NCI-H146 treated with DMSO at 0.1 percent for 48 hours (cell line): ENCODE measurements around the gene PKP2.
"Not testable (repeated sequence)": the region's sequence is repeated elsewhere in the genome, so short reads cannot be mapped to it uniquely, and the experiment has no call there.

Source experiments
- DNase-seq: peaks from one replicate; lab custom pipeline; 2025; ENCODE audit not compliant: unreplicated experiment; lab: John Stamatoyannopoulos, UW

PKP2 gene

GRCh38 chr12:32864731-32865130, 31.8 kb downstream of the PKP2 start:
- DNase-seq: no peak

GRCh38 chr12:32863128-32863527, 33.4 kb downstream of the PKP2 start:
- no peak for DNase-seq

GRCh38 chr12:32861658-32862057, 34.9 kb downstream of the PKP2 start:
- DNase-seq: not testable (repeated sequence)

DNA sequence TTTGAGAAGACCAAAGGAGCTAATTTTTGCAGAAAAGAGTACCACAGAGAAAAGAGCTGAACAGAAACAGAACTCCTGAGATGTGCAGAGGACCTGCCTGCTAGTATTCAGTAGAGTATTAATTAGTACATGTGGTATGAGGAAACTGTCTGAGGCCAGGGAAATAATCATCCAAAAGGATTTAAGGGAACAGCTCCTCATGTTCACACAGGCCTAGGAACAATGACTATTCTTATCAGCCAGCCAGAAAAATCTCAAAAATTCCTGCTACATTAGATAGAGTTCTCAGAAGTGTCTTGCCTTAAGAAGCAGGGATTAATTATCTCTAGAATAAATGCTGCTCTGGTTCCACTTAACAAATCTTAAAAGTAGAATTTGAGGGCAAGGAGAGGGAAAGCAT, 36.4 kb downstream of the PKP2 start:
- no peak for DNase-seq

DNA sequence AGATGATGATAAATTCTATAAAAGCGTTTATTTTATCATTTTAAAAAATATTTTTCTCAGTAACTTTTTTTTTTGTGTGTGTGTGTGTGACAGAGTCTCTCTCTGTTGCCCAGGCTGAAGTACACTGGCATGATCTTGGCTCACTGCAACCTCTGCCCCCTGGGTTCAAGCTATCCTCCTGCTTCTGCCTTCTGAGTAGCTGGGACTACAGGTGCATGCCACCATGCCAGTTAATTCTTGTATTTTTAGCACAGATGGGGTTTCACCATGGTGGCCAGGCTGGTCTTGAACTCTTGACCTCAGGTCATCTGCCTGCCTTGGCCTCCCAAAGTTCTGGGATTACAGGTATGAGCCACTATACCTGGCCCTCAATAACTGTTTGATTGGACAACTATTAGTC, 37.2 kb downstream of the PKP2 start:
- no peak for DNase-seq

DNA sequence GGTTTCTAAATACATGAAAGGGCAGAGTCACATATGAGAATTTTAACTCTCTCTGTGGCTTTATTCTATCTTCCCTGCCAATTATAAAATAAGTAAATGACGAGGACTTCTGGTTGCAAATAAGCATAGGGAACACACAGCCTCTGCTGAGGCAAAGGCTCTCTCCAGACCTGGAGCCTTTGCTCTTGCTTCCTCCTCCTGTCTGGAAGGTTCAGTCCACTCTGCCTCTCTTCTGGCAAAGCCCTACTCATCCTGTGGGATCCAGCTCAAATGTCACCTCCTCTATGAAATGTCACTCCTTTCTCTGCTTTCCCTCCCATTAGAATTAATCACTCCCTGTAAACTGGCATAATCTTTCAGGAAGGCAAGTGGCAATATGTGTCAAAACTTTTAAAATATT, 41.9 kb downstream of the PKP2 start:
- no peak for DNase-seq

DNA sequence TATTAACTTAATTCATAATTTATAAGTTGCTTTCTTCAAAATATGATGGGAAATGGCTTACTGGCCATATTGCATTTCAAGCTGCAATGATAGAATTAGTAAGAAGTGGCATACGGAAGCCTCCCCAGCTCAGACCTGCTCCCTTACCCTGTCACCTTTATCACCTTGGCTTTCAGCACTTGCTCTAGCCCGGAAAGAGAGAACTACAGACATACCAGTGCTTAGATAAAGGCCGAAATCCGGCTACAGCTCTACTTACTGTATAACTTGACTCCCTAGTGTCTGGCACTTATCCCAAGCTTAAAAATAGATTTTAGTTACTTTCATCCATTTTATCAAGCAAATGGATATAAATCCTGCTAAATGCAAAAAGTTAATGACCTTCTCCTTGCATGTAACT, 42.5 kb downstream of the PKP2 start:
- no peak for DNase-seq

- no peak for DNase-seq
These were observed 49.3 kb downstream of the PKP2 start for GRCh38 chr12:32847287-32847686.

DNA sequence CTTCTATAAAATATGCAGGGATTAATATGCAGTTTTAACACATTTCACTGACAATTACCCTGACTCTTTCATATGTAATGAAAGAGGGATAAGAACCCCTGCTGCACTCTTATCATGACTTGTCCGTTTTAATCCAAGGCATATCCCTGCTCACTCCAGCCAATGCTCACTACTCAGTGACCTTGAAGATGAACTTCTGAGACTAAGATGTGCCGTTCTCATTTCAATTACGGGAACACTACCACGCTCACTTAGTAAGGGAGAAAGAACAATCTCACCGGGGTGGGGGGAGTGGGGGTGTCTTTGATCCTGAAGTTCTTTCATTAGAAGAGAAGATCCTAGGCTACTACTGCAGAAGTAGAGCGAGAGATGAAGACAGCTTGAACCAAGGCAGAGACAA, 50.5 kb downstream of the PKP2 start:
- no peak for DNase-seq

DNA sequence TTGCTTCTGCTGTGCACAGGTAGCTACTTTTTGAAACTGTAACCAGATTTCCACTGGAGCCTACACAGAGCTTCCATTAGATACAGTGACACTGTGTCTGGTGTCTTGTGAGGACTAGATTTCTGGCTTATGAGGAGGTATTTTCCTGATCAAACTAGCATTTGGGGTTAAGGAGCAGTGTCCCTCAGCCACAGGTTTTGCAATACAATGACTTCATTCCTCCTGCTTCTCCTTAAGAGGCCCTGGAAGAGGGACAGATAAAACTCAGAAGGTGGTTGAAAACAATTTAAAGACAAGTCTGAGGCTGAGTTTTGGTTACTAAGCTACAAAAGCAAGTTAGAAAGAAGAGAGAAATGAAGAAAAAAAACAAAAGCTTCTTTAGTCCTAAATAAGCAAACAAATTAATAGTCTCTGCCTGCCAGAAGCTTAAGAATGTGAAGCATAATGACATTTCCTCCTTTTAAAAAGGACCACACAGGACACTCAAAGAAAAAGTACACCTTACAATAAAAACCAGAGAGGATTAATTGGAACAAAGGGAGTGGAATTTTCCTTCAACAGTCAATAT, 53.0 kb downstream of the PKP2 start:
- DNase-seq: no peak

DNA sequence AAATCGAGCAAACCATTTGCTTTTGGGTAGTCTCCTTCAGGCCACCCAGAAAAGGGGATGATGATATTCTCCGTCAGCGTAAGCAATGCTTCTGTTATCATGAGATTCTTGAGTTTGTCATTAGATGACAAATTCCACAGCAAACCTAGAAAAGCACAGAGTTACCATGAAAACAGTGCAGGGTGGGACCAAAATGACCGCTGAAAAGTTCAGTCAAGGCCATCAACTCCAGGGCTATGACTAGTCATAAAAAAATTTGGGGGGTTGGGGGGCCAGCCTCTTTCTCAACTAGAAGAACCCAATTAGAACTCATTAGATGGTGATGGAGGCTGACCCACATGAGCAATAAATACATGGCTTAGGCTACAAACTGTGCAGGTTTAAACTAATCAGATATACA, 55.5 kb downstream of the PKP2 start:
- no peak for DNase-seq

DNA sequence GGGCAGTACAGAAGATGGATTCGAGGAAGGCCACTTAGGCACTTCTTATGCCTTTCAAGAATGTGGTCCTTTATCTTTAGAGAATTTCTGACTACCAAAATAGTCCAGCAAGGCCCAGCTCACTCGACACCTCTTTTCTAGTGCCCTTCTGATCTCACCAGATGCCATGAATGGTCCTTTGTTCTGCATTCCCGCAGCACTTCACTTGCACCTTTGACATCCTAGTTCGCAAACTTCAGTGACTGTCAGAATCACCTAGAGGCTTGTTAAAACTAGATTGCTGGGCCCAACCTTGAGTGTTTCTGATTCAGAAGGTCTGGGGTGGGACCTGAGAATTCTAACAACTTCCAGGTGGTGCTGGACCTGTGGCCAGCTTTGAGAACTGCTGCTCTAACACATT, 56.7 kb downstream of the PKP2 start:
- no peak for DNase-seq

- no peak for DNase-seq
These were observed 58.6 kb downstream of the PKP2 start for GRCh38 chr12:32837974-32838373.

- no peak for DNase-seq
These were observed 59.9 kb downstream of the PKP2 start for GRCh38 chr12:32836710-32837109.

DNA sequence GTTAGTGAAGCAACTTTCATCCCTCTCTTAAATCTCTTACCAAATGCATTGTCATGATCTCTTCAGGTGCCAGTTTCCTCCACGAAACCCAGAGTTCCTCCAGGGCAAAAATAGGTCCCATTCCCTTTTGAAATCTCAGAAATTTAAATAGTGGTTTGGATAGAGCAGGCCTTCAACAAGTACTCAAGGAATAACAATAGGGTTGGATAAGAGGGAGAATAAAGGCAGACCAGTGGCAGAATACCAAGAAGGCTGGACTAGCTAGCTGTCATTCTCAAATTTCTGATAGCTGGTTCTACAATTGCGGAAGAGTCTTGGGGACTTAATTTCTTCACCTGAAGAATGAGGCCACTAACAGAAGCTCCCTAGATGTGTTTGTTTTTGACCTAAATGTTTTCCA, 62.5 kb downstream of the PKP2 start:
- no peak for DNase-seq

DNA sequence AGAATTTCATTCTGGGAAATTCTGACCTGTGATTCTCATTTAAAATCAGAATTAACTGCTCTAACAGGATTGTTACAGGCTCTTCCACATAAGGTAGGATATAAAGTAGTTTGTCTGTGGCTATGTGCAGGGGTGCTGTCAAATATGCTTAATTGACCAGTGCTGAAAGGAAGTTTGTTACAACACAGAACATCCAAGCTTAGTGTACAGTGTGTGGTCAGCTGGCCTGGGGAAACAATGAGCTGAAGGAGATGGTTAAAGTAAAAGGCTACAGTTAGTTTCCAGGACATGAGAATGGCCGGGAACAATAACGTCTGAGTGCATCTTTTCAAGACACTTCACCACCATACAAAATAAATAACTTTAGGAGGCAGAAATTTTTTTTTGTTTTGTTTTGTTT, 68.0 kb downstream of the PKP2 start:
- no peak for DNase-seq

DNA sequence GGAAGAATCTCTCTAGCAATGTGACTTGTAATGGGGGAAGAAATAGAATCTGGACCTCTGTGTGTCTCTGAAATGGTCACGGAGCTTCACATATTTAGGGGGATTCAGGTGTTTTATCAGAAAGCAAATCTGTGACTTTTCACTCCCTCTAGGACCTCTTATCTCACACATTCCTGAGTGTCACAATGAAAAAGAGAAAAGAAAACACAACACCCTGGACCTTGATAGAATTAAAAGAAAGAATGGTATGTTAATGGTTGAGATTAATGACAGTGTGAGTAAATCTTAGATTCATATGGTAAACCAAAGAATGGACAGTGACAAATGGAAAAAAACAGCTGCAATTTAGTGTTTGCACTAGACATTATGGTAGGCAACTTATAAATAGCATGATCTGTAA, 68.5 kb downstream of the PKP2 start:
- DNase-seq: no peak

GRCh38 chr12:32826807-32827412, 69.7 kb downstream of the PKP2 start:
- no peak for DNase-seq

DNA sequence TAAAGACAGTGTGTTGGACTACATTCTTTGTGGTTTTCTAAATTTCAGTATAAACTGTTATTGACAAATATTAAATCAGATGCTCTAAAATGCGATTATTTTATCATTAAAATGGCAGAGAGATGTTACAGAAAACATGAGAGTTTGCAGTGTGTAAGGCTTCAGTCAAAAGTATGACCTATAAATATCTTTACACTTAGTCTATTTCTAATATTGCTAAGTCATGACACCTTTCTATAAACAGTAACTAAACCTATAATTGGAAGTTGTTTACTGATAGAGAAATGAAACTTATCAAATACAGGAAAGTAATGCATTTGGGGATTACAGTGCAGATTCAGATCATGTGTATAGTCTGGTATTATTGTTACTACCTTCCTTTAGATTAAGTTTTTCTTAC, 72.0 kb downstream of the PKP2 start:
- no peak for DNase-seq

GRCh38 chr12:32822344-32822743, 74.2 kb downstream of the PKP2 start:
- DNase-seq: no peak

- DNase-seq: no peak
These were observed 74.9 kb downstream of the PKP2 start for GRCh38 chr12:32821710-32822109.

DNA sequence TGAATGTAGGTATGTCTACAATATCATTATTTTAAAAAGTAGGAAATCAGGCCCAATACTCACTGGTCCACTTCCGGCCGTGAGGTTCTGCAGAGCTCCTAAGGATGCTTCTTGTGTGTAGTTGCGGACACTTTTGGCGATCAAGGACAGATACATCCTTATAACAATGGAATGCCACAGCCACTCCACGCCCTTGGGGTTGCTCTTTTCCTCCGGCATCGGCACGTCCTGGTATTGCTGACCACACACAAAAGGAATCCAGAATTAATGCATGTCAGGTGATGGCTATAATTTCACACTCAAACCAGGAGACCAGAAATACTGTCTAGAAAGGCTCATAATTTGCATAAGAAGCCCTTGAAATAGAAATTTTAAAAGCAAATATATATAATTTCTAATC, 75.3 kb downstream of the PKP2 start:
- DNase-seq: no peak

DNA sequence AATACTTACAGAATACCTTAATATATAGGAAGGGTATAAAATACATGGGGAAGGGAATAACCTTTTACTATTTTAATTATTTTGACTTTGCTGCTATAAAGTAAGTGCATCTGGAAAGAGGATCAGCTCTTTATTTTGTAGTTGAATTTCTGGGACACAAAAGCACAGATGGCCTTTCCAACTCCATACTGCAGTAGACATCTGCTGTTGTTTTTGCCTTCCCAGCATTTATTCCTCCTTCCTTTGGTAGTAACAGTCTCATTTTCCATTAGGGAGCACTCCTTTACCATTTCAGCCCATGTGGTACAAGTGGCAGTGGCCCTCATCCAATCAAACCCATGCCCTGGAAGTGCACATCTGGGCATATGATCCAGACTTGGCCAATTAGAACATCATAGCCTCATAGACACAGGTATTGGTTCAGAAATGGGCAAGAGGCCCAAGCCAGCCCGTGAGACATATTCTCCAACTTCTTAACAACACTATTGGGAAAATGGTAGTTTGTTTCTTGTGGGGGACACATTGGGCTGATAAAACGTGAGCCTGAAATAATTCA, 76.1 kb downstream of the PKP2 start:
- no peak for DNase-seq
